HG03108 (cell line): ENCODE measurements around the gene COG5.
A peak's percentile ranks its signal among the peaks of the same experiment; 100 is the strongest.
"Not testable (repeated sequence)": the region's sequence is repeated elsewhere in the genome, so short reads cannot be mapped to it uniquely, and the experiment has no call there.

Source experiments
- ATAC-seq: cut with Tn5 transposase; IDR thresholded peaks from one replicate; pipeline ENCODE4 v1.9.1; 2021; ENCODE audit warnings: moderate library complexity; ENCODE audit not compliant: unreplicated experiment

COG5 gene

GRCh38 chr7:107580716-107581383 is 17.1 kb upstream of the COG5 start:
- ATAC-seq: no peak

- peak; percentile 87 for ATAC-seq
Observed at GRCh38 chr7:107579885-107580715, 16.4 kb upstream of the COG5 start, which contains the start of gene BCAP29. BCAP29 (plus strand) TSS chr7:107580246; CDS start chr7:107580773, 527 bp downstream.

- ATAC-seq: no peak
Observed at GRCh38 chr7:107579554-107579884, 15.8 kb upstream of the COG5 start.

GRCh38 chr7:107573537-107573936 is 9.8 kb upstream of the COG5 start:
- ATAC-seq: no peak

- no peak for ATAC-seq
Observed at GRCh38 chr7:107570298-107570697, 6.6 kb upstream of the COG5 start.

- no peak for ATAC-seq
Observed at GRCh38 chr7:107564553-107565298, 1.0 kb upstream of the COG5 start.

GRCh38 chr7:107563081-107563774 is 492 bp downstream of the COG5 start:
- peak; percentile 38 for ATAC-seq

GRCh38 chr7:107560898-107561516 is 2.7 kb downstream of the COG5 start:
- ATAC-seq: no peak

- no peak for ATAC-seq
Observed at GRCh38 chr7:107559864-107560263, 3.9 kb downstream of the COG5 start.

GRCh38 chr7:107555893-107556292 is 7.8 kb downstream of the COG5 start:
- no peak for ATAC-seq

- ATAC-seq: no peak
Observed at GRCh38 chr7:107551936-107552335, 11.8 kb downstream of the COG5 start.

GRCh38 chr7:107544848-107545591 is 18.7 kb downstream of the COG5 start:
- no peak for ATAC-seq

- ATAC-seq: no peak
Observed at GRCh38 chr7:107543338-107543993, 20.3 kb downstream of the COG5 start.

GRCh38 chr7:107538001-107538400 is 25.7 kb downstream of the COG5 start:
- no peak for ATAC-seq

GRCh38 chr7:107537228-107537627 is 26.5 kb downstream of the COG5 start:
- not testable (repeated sequence) for ATAC-seq

- no peak for ATAC-seq
Observed at GRCh38 chr7:107534139-107534538, 29.6 kb downstream of the COG5 start.

GRCh38 chr7:107530751-107531150 is 33.0 kb downstream of the COG5 start:
- no peak for ATAC-seq

GRCh38 chr7:107528461-107528860 is 35.3 kb downstream of the COG5 start:
- ATAC-seq: no peak

- no peak for ATAC-seq
Observed at GRCh38 chr7:107527196-107527595, 36.5 kb downstream of the COG5 start.
